ENCODE data around the gene SYNE1.

DNA sequence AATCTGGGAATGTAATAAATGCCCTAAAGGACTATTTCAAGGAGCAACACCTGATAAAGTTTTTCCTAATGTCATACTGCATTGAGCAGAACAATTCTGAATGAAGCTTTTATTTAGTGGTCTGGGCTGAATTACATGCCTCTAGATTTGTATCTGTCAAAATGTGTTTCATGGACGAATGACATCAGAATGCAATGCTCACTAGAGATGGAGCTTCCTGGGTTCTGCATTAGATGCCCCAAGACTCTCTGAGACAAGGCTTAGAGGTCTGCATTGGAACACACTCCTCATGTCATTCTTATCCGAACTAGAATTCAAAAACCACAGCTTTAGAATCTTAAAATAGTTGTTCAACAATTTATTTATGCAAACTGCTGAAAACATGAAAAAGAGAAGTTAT is 62.0 kb downstream of the SYNE1 start:
- TF ChIP-seq ZNF219 (CRISPR knock-in tag; IDR thresholded peaks at IDR 0.05; ENCODE audit: borderline replicate concordance) (no peak), SP1 (CRISPR knock-in tag; conservative IDR thresholded peaks at IDR 0.05) (no peak), ZNF138 (CRISPR knock-in tag; conservative IDR thresholded peaks at IDR 0.05) (no peak), FOXK1 (CRISPR knock-in tag; IDR thresholded peaks at IDR 0.05) (no peak)
- TF ChIP-seq, protein P1, sequence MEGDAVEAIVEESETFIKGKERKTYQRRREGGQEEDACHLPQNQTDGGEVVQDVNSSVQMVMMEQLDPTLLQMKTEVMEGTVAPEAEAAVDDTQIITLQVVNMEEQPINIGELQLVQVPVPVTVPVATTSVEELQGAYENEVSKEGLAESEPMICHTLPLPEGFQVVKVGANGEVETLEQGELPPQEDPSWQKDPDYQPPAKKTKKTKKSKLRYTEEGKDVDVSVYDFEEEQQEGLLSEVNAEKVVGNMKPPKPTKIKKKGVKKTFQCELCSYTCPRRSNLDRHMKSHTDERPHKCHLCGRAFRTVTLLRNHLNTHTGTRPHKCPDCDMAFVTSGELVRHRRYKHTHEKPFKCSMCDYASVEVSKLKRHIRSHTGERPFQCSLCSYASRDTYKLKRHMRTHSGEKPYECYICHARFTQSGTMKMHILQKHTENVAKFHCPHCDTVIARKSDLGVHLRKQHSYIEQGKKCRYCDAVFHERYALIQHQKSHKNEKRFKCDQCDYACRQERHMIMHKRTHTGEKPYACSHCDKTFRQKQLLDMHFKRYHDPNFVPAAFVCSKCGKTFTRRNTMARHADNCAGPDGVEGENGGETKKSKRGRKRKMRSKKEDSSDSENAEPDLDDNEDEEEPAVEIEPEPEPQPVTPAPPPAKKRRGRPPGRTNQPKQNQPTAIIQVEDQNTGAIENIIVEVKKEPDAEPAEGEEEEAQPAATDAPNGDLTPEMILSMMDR (IDR thresholded peaks at IDR 0.05), result no peak
- TF ChIP-seq, protein P2, sequence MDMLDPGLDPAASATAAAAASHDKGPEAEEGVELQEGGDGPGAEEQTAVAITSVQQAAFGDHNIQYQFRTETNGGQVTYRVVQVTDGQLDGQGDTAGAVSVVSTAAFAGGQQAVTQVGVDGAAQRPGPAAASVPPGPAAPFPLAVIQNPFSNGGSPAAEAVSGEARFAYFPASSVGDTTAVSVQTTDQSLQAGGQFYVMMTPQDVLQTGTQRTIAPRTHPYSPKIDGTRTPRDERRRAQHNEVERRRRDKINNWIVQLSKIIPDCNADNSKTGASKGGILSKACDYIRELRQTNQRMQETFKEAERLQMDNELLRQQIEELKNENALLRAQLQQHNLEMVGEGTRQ (CRISPR knock-in tag; IDR thresholded peaks at IDR 0.05), result no peak
- TF ChIP-seq, protein P3, sequence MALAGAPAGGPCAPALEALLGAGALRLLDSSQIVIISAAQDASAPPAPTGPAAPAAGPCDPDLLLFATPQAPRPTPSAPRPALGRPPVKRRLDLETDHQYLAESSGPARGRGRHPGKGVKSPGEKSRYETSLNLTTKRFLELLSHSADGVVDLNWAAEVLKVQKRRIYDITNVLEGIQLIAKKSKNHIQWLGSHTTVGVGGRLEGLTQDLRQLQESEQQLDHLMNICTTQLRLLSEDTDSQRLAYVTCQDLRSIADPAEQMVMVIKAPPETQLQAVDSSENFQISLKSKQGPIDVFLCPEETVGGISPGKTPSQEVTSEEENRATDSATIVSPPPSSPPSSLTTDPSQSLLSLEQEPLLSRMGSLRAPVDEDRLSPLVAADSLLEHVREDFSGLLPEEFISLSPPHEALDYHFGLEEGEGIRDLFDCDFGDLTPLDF (CRISPR knock-in tag; IDR thresholded peaks at IDR 0.05), result no peak
- TF ChIP-seq, protein P4, sequence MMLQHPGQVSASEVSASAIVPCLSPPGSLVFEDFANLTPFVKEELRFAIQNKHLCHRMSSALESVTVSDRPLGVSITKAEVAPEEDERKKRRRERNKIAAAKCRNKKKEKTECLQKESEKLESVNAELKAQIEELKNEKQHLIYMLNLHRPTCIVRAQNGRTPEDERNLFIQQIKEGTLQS (CRISPR knock-in tag; conservative IDR thresholded peaks at IDR 0.05), result no peak
- TF ChIP-seq, protein P5, sequence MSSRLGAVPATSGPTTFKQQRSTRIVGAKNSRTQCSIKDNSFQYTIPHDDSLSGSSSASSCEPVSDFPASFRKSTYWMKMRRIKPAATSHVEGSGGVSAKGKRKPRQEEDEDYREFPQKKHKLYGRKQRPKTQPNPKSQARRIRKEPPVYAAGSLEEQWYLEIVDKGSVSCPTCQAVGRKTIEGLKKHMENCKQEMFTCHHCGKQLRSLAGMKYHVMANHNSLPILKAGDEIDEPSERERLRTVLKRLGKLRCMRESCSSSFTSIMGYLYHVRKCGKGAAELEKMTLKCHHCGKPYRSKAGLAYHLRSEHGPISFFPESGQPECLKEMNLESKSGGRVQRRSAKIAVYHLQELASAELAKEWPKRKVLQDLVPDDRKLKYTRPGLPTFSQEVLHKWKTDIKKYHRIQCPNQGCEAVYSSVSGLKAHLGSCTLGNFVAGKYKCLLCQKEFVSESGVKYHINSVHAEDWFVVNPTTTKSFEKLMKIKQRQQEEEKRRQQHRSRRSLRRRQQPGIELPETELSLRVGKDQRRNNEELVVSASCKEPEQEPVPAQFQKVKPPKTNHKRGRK (CRISPR knock-in tag; IDR thresholded peaks at IDR 0.05; ENCODE audit: borderline replicate concordance), result no peak

All from WTC11 (cell line).